ENCODE measurements around the gene DUOX1. TPM values are rescaled to one million over a fixed set of nuclear protein-coding genes. Genes with fewer than 3 reads are reported as not detected.

The DUOX1 gene
- total and polyA plus RNA-seq, 11 donors, result 0.11 to 1.6 (median 0.52) TPM

DNA sequence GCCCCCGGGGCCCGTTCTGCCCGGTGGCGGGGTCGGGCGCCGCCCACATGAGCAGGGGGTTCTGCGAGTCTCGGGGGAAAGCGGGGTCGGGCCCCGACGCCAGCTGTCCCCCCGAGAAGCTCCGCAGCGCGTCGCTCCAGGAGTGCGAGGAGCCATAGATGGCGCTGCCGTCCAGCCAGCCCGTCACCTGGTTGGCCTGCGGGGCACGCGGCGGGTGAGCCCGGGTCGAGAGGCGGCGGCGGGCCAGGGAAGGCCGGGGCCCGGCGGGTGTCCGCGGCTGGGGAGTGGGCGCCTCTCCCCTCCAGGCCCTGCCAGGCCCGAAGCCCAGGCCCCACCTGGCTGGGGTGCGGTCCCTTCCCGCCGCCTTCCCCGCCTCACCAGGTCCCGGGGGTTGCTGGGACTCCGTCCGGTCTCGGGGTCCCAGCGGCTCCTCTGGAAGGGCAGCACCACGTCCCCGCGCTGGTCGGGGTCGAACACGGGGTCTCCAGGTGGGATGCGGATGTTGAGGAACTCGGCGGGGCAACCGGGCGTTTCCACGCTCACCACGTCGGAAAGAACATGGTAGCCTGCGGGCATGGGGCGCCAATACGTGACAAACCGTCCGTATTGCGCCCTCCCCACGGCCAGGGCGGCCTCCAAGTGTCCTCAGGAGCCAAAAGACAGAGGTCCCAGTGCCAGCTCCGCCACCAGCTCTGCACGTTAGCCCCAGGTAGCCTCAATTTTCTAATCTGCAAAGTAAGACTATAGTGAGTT, 18.2 kb upstream of the DUOX1 start:
- TF ChIP-seq POLR2A (IDR thresholded peaks at IDR 0.05), result no peak
- TF ChIP-seq, protein P1, sequence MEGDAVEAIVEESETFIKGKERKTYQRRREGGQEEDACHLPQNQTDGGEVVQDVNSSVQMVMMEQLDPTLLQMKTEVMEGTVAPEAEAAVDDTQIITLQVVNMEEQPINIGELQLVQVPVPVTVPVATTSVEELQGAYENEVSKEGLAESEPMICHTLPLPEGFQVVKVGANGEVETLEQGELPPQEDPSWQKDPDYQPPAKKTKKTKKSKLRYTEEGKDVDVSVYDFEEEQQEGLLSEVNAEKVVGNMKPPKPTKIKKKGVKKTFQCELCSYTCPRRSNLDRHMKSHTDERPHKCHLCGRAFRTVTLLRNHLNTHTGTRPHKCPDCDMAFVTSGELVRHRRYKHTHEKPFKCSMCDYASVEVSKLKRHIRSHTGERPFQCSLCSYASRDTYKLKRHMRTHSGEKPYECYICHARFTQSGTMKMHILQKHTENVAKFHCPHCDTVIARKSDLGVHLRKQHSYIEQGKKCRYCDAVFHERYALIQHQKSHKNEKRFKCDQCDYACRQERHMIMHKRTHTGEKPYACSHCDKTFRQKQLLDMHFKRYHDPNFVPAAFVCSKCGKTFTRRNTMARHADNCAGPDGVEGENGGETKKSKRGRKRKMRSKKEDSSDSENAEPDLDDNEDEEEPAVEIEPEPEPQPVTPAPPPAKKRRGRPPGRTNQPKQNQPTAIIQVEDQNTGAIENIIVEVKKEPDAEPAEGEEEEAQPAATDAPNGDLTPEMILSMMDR (IDR thresholded peaks at IDR 0.05), result no peak
- Histone ChIP-seq H3K27me3 (peaks cover 41 to 84% (median 61%) of the 10 kb centered on the region in 9 donors), H3K9me3 (no peaks in the 10 kb centered on the region), H3K4me1 (peaks cover 3 to 33% (median 13%) of the 10 kb centered on the region in 12 donors), H3K27ac (no peak overlapping the region), H3K36me3 (no peaks in the 10 kb centered on the region), H3K4me3 (no peak overlapping the region)
- 4 to 12% (median 6%) methylated on average over 27 to 71 of the region's 71 CpGs for WGBS, 4 donors
- no peak for ATAC-seq
- no peak for DNase-seq
- intact Hi-C loops (cut with DNase I), result loop anchor here in 3 of 10 donors (10.0 kb wide), 4 partner anchors 47 to 147 kb away; no protein-coding TSS in a partner anchor

DNA sequence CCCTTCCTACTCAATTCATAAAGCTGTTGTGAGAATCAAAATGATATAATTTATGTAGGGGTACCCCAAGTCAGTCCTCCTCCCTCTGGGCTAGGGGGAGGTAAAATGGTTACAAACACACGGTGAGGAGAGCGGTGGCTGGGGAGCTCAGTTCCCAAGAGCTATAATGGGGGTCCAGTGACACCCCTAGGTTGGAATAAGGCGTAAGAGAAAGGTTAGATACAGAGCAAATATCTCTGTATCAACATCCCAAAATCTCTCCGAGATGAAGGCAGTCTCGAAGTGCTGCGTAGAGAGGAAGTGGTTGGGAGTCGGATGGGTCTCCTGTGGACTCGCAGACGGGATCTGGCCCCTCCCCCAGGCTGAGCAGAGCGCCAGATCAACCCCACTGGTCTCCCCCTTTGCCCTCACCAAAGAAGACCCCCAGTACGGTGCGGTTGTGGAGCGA, 17.6 kb upstream of the DUOX1 start:
- no peak for ATAC-seq
- TF ChIP-seq, protein P1 (IDR thresholded peaks at IDR 0.05), result no peak
- no peak for TF ChIP-seq POLR2A (IDR thresholded peaks at IDR 0.05)
- intact Hi-C loops (cut with DNase I), result loop anchor here in 3 of 10 donors (10.0 kb wide), 4 partner anchors 47 to 147 kb away; no protein-coding TSS in a partner anchor
- Histone ChIP-seq H3K9me3 (no peaks in the 10 kb centered on the region), H3K27me3 (peaks cover 47 to 90% (median 67%) of the 10 kb centered on the region in 9 donors), H3K36me3 (no peaks in the 10 kb centered on the region), H3K4me1 (peaks cover 3 to 39% (median 16%) of the 10 kb centered on the region in 12 donors), H3K4me3 (peak overlapping the region in 3 of 12 donors; percentile 5 to 15 (median 11)), H3K27ac (no peak overlapping the region)
- no peak for DNase-seq
- WGBS, 4 donors, result 5 to 8% (median 6%) methylated on average over 13 of the region's 13 CpGs

DNA sequence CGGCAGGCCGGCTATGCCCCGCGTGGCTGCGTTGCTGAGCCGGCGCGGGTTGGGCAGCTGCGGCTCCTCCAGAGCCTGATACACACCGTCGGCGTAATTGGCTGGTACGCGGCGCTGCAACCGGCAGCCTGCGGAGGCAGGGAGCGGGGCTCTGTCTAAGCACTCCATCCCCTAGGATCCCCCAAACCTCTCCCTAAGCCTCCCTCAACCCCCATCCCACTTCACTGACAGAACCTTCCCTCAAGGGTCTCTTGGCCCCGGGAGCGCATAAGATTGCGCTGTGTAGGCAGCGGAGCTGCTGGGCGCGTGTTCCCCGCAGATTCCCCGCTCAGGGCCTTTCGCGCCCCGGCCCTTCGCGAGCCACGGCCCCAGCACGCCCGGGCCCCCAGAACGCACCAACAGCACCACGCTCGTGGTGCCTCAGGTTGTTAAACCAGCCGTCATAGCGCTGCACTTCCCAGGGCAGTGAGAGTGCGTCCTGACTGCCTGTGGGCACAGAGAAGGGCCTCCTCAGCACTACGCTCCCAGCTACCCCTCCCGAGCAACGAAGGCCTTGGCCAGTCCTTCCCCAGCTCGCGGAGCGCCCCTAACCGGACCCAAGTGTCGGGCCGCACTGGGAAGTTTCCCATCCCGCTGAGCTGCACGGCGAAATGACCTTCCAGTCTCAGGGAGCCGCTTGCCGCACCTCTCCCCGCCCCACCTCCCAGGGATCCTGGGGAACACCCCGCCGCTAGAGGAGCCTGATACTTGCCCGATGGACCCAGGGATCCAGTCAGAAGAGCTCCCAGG, 17.0 kb upstream of the DUOX1 start:
- Histone ChIP-seq H3K27ac (no peak overlapping the region), H3K4me3 (peak overlapping the region in 4 of 12 donors; percentile 5 to 17 (median 13)), H3K36me3 (no peaks in the 10 kb centered on the region), H3K4me1 (peaks cover 3 to 46% (median 19%) of the 10 kb centered on the region in 12 donors), H3K9me3 (no peaks in the 10 kb centered on the region), H3K27me3 (peaks cover 49 to 94% (median 71%) of the 10 kb centered on the region in 9 donors)
- WGBS, 4 donors, result 1 to 3% (median 3%) methylated on average over 25 to 58 of the region's 58 CpGs
- TF ChIP-seq POLR2A (IDR thresholded peaks at IDR 0.05), result no peak
- TF ChIP-seq, protein P1 (IDR thresholded peaks at IDR 0.05), result no peak
- DNase-seq (no peak), ATAC-seq (no peak)
- intact Hi-C loops (cut with DNase I), result loop anchor here in 3 of 10 donors (10.0 kb wide), 4 partner anchors 48 to 148 kb away; no protein-coding TSS in a partner anchor
